ENCODE measurements around the gene TACR2.

DNA sequence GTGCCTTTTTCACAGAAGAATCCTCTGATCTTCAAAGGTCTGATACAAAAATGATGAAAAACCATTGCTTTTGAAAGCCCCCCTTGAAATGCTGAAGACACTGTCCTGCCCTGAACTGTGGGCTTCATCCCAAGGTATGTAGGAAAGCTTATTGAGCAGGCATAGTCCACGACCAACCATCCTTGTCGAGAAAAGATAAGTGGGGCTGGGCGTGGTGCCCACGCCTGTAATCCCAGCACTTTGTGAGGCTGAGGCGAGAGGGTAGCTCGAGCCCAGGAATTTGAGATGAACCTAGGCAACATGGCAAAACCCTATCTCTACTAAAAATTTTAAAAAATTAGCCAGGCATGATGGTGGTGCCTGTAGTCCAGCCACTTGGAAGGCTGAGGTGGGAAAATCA is 25.6 kb downstream of the TACR2 start:
- TF ChIP-seq, protein P1, sequence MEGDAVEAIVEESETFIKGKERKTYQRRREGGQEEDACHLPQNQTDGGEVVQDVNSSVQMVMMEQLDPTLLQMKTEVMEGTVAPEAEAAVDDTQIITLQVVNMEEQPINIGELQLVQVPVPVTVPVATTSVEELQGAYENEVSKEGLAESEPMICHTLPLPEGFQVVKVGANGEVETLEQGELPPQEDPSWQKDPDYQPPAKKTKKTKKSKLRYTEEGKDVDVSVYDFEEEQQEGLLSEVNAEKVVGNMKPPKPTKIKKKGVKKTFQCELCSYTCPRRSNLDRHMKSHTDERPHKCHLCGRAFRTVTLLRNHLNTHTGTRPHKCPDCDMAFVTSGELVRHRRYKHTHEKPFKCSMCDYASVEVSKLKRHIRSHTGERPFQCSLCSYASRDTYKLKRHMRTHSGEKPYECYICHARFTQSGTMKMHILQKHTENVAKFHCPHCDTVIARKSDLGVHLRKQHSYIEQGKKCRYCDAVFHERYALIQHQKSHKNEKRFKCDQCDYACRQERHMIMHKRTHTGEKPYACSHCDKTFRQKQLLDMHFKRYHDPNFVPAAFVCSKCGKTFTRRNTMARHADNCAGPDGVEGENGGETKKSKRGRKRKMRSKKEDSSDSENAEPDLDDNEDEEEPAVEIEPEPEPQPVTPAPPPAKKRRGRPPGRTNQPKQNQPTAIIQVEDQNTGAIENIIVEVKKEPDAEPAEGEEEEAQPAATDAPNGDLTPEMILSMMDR (conservative IDR thresholded peaks at IDR 0.05 in 1 of 2, IDR thresholded peaks at IDR 0.05 in 1 of 2; ENCODE audit: extremely low read depth in 1 of 2, insufficient read depth in 1 of 2, low read depth in 1 of 2, low read length in 2 of 2): no peak
- no peak for TF ChIP-seq EZH2 (IDR thresholded peaks at IDR 0.05; ENCODE audit: borderline replicate concordance, low read length)

All from mammary epithelial cell (primary cell).